GM19035 (cell line): ENCODE measurements around the gene LRP1B.
"Not testable (repeated sequence)": the region's sequence is repeated elsewhere in the genome, so short reads cannot be mapped to it uniquely, and the experiment has no call there.

ENCODE experiments used
- ATAC-seq: cut with Tn5 transposase; IDR thresholded peaks from one replicate; pipeline ENCODE4 v1.9.1; 2021; ENCODE audit not compliant: unreplicated experiment

The LRP1B gene

GRCh38 chr2:142104134-142104758 is 26.6 kb downstream of the LRP1B start:
- ATAC-seq, result no peak

DNA sequence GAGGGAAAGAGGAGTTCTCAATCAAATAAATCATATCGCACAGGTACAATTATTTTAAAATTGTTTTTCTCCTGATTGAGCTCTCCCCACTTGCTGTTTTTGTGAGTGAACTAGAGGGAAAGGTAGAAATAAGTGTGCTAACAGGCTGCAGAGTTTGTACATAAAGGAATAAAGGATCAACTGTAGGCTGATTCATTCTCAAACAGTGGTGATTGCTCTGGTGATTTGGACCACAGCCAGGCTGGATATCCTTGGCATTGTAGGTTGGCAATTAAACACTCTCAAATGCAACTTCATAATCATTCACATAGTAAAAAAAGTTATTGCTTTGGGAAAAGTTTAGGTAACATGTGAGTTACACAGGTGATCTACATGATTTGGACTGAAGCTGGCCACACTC is 29.8 kb downstream of the LRP1B start:
- no peak for ATAC-seq

DNA sequence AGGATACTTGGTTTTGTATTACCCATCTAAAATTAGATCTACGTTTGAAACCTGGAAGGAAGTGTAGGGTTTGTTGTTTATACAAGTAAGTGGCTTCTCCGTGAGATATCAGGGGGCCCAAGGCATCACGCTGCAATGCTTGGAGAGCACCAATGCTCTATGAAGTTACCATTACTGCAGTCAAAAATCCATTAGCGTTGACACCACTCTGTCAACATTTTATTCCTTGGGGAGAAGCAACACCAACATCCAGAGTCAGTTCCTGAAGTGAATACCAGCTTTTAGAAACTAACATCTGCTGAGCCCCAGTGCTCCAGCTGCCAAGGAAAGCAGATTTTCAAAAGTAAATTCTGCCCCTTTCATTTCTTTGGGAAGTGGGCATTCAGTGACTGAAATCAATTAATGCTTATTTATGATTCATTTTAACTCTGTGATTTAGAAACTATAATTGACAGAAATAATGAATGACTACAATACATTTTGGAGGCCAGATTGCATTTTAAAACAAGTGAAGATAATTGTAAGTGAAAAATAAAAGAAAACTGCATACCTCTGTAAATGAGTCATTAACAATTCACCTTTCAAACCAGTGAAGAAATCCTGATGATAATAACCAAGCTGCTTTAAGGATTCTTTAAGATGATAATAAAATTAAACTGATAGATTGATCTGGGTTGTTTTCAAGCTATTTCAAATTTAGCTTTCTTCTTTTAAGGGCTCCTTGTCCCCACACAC is 30.5 kb downstream of the LRP1B start:
- ATAC-seq, result no peak

DNA sequence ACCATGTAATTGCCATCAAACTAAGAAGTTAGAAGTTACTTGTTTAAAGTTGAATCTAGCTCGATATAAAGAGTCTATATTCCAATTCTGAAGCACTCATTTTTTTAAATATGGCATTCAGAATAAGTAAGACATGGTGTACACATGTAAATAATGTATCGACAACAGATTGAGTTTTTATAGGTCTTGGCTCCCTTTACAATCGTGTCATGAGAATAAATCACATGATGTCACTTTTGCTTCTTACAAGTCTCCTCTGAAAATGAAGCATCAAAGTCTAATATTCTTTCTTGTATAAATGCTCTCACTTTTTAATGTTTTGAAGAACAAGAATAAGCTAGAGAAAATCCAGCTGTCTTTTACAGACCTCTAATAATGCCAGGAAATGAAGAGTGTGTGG is 33.1 kb downstream of the LRP1B start:
- no peak for ATAC-seq

DNA sequence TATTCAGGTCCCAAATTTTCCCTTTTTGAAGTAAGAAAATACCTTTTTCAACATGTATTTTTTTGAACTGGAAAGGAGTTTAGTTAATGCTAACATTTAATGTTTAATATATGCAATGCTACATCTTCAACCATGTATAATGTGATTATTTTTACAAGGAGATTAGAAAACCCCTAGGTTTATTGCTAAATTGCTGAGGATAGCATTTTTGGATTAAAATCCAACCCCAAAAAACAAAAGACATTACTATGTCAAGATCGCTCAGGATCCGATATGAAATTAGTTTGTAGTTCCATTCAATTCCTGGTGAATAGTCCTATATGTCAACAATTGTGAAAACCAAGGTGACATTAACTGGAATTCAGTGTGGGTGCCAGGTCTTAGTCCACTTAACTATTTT is 35.2 kb downstream of the LRP1B start:
- ATAC-seq, result no peak

- ATAC-seq, result no peak
Measured at GRCh38 chr2:142094233-142094632, 36.6 kb downstream of the LRP1B start.

DNA sequence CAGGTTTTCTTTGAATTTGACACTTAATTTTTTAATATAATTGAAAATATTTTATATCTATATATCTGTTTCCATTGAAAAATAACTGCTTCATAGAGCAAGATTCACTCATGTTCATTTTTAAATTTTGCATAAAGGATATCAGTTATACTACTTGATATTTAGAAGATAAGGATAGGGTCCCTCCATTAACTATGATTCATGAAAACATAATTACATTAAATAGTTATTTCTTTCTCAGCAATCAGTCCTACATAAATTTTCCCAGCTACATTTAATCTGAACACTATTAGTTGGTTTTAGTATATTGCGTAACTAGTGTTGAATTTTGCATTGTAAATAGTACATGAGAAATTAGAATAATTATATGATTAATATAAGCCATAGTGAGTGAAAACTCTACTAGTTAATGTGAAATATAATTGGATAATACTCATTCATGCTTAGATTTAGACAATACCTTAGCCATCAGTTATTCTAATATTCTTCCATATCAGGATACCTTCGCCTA is 42.7 kb downstream of the LRP1B start:
- ATAC-seq, result no peak

- not testable (repeated sequence) for ATAC-seq
Measured at GRCh38 chr2:142087585-142087984, 43.2 kb downstream of the LRP1B start.

GRCh38 chr2:142082368-142082767 is 48.4 kb downstream of the LRP1B start:
- ATAC-seq, result no peak

GRCh38 chr2:142076317-142076716 is 54.5 kb downstream of the LRP1B start:
- ATAC-seq, result no peak

DNA sequence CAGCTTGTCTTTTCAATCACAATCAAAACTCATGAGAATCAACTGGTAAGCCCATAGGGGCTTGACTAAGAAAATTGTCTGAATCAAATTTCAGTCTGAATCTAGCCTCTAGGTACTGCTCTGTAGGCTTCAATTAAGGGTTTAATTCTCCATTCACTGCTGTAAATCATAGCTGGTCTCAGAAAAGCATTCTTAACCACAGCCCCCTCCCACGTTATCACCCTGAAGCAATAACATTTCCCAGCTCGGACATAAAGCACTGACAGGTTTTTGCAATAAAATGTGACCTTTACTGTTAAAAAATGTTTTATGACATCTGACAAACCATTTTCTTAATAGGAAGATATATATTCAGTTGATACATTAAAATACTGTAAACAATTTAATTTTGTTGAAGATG is 55.0 kb downstream of the LRP1B start:
- ATAC-seq, result no peak

- ATAC-seq, result no peak
Measured at GRCh38 chr2:142069251-142069888, 61.4 kb downstream of the LRP1B start.

- no peak for ATAC-seq
Measured at GRCh38 chr2:142065700-142066099, 65.1 kb downstream of the LRP1B start.

DNA sequence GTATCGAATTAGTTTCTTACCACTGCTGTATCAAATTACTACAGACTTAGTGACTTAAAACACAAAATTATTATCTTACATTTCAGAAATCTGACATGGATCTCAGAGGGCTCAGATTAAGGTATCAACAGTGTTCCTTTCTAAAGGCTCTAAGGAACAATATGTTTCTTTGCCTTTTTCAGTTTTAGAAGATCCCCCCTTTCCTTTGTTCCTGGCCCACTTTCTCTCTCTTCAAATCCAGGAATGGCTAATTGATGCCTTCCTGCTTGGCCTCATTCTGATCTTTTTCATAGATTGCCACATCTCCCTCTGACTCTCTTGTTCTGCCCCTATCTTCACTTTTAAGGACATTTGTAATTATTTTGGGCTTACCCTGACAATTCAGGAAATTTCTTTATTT is 65.7 kb downstream of the LRP1B start:
- no peak for ATAC-seq

- ATAC-seq, result no peak
Measured at GRCh38 chr2:142061733-142062132, 69.1 kb downstream of the LRP1B start.

GRCh38 chr2:142058149-142058548 is 72.7 kb downstream of the LRP1B start:
- ATAC-seq, result no peak

- no peak for ATAC-seq
Measured at GRCh38 chr2:142056784-142057183, 74.0 kb downstream of the LRP1B start.

DNA sequence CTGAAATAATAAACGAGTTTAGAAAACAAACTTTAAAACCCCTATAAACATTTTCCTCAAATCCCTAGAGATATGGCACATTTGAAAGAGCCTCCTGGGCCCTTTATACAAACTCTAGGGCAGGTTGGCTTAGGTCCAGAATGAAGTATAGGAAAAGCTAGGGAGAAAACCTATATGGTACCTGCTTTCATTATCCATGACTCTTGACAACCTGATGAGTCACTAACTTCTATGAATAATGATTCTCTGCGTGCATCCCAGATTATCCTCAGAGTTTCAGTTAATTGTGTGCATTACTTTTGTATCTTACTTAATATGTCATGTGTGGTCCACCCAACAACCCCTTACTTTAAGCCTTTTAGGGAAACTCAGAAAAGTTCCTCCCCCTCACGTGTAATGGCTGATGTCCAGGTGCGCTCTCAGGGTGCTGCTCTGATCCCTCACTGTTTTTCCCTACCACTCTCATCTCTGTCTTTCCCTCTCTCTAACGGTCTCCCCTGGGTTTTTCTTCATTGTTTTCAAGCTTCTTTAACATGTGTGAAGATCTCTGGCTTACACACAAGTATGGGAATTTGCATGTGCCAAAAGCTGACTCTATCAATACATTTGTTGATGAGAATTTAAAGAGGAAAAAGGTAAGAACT is 78.5 kb downstream of the LRP1B start:
- ATAC-seq, result no peak

DNA sequence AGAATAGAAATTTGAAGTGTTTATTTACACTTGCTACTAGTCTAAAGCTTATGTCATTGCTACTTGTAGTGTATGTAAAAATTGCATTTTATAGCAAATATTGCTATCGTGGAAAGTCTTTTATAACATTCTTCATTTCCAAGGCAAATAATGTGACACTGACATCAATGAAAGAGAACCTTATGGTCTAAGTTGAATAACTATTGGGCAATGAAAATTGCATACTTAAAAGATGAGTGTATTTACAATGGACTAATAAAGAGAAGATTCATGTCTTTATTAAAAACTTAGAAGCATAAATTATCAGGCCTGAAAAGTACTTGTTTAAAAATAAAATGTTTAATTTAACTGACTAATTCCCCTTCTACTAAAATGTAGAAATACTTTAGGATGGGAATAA is 82.2 kb downstream of the LRP1B start:
- ATAC-seq, result no peak

DNA sequence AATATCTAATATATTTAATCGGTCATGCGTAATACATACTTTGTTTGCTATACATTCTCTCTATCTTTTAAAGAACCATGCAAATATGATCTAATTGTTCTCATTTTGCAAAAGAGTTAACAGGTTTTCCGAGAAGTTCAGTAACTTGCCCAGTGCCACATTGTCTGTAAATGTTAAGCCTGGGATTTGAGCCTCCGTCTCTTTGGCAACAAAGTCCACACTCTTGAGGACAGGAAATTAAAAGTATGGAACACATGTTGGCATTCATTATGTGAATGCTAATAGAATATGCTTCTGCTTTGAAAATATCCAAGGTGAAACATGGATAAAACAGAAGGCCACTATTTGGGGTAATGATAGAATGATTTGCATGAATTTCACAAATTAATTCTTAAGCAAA is 85.2 kb downstream of the LRP1B start:
- no peak for ATAC-seq

DNA sequence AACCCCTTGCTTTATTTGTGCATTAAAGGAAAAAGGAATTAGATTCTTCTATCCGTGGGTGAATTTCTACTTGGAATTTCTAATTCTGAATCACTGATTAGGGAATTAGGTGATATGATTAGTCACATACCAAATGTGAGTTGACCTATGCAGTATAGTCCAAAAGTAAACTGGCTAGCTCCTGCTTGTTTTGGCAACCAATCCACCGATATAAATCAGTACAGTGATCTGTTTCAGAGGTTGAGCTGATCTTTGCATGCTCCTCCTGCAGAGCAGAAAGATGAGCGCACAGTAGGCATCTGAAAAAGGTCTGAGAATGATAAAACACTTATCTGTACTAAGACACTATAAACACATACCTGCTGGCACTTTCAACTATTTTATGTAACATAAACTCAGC is 86.6 kb downstream of the LRP1B start:
- ATAC-seq, result no peak
